LNCAP (cell line): ENCODE measurements around the gene PYCARD.

Experiments used
- TF ChIP-seq, protein P1 (sequence below): fragments of 450-650 bp; IDR thresholded peaks from 2 replicates; pipeline ENCODE4 v1.5.1; 2017; ENCODE audit warnings: mild to moderate bottlenecking

Gene PYCARD

DNA sequence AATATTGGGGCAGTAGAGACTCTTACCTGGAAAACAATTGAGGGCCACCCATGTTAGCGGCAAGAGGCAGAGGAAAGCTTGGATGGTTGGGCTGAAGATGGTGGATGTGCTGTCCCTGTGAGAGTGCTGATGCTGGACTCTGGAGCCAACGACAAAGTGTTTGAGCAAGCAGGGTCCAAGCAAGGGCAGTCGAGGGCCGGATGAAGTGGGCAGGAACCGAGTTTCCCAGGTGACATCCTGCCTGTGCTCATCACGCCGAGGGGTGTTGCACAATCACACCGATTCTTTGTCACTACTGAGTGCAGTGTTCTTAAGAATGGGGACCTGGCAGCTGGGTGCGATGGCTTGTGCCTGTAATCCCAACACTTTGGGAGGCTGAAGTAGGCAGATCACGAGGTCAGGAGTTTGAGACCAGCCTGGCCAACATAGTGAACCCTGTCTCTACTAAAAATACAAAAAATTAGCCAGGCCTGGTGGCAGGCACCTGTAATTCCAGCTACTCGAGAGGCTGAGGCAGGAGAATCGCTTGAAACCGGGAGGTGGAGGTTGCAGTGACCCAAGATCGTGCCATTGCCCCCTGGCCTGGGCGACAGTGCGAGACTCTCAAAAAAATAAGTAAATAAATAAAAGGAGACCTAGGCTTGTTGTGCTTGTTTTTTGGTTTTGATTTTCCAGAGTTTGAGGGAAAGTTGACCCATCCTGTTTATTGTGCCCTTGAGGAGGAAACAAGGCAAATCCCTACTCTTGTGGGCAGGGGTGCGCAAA lies 6.1 kb downstream of the PYCARD start:
- TF ChIP-seq, protein P1, sequence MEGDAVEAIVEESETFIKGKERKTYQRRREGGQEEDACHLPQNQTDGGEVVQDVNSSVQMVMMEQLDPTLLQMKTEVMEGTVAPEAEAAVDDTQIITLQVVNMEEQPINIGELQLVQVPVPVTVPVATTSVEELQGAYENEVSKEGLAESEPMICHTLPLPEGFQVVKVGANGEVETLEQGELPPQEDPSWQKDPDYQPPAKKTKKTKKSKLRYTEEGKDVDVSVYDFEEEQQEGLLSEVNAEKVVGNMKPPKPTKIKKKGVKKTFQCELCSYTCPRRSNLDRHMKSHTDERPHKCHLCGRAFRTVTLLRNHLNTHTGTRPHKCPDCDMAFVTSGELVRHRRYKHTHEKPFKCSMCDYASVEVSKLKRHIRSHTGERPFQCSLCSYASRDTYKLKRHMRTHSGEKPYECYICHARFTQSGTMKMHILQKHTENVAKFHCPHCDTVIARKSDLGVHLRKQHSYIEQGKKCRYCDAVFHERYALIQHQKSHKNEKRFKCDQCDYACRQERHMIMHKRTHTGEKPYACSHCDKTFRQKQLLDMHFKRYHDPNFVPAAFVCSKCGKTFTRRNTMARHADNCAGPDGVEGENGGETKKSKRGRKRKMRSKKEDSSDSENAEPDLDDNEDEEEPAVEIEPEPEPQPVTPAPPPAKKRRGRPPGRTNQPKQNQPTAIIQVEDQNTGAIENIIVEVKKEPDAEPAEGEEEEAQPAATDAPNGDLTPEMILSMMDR, result no peak

DNA sequence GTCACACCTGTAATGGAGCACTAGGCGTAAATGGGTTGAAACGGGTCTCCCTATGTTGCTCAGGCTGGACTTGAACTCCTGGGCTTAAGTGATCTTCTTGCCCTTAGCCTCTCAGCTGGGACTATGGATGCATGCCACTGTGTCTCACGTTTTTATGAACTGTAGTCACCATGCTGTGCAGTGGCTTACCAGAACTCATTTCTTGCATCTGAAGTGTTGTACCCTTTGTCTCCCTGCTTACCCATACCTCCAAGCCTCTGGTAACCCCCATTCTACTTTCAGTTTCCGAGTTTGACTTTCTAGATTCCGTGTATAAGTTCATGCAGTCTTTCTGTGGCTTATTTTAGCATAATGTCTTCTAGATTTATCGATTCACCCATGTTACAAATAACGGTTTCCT lies 7.7 kb downstream of the PYCARD start:
- TF ChIP-seq, protein P1, result no peak

DNA sequence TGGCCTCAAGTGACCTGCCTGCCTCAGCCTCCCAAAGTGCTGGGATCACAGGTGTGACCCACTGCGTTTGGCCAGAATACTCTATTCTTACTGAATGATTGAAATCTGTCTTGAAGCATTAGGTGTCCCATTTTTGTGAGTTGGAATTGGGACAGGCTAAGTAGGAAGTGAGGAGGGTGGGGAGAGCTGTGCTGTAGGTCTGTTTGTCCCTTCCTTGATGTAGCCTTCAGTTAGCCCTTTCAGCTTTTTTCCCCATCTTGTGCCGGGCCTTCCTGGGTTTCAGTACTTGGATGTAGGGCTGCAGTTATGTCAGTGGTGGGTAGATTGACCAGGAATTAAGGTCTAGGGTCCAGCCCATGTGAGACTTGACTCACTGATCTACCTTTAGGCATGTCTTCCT lies 8.7 kb downstream of the PYCARD start:
- TF ChIP-seq, protein P1, result no peak

DNA sequence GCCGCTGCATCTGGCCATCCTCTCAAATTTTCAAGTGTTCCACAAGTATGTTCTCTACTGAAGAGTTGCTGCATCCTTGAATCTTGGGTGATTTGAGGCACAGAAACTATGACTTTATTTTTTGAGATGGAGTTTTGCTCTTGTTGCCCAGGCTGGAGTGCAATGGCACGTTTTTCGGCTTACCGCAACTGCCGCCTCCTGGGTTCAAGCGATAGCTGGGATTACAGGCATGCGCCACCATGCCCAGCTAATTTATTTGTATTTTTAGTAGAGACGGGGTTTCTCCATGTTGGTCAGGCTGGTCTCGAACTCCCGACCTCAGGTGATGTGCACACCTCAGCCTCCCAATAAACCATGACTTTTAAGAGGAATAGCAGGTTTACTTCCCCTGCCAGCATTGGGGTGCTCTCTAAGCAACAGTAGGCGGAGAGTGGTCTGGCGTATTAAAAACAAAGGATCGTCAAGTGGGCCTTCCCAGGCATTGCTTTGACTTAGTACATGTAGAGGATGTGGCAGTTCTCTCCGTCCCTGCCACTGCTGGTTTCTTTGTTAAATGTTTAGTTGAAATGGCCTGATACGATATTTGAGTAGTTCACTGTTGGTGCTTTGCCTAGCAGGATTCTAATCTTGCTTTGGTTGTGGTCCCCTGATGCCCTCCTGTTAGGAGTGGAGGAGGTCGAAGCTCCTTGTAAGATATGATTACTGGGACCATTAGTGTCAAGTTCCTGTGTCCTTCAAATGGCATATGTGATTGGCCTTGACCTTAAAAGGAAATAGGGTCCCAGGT lies 9.5 kb downstream of the PYCARD start:
- TF ChIP-seq, protein P1, result no peak

DNA sequence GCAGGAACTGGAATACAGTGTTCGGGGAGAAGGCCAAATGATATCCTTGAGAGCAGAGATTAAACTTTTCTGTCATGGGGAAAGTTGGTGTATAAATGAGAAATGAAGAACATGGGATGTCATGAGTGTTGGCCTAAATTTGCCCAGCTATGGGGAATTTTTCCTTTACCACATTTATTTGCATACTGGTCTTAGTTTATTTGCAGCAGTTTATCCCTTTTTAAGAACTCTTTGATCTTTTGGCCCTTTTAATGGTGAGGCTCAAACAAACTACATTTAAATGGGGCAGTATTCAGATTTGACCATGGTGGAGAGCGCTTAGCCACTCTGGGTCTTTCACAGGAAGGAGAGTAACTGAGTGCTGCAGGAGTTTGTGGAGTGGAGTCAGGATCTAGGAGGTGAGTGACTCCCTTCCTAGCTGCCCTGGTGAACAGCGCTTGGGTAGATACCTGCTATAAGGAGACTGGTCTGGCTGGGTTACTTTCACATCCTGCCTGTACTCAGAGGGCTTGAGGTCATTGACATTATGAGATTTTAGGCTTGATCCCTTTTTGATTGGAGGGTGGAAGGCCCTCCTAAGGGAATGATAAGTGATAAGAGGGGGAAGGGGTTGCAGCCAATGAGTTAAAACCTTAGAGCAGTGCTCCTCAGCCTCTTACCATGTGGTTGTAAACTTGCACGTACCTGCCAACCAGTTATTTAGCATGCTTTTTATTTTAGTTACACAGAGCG lies 10.7 kb downstream of the PYCARD start:
- TF ChIP-seq, protein P1, result no peak

DNA sequence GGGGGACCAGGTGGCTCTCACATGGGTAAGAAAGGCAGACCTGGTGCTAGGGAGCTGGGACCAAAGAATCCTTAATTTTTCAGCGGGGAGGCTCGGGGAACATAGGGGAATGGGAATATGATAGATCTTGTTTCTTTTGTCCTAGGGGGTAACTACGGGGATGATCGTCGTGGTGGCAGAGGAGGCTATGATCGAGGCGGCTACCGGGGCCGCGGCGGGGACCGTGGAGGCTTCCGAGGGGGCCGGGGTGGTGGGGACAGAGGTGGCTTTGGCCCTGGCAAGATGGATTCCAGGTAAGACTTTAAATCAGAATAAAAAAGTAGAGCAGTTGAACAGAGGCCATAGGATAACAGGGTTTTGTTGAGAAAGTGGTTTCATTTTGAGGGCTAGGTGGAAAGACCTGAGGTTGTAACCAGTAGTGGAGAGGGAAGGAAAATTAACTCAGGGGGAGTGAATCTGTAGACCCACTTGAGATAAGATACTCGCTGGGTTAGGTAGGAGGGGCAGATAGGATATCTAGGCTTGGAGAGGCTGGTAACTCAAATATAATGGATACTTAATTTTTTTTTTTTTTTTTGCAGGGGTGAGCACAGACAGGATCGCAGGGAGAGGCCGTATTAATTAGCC lies 11.6 kb downstream of the PYCARD start:
- TF ChIP-seq, protein P1, result no peak

DNA sequence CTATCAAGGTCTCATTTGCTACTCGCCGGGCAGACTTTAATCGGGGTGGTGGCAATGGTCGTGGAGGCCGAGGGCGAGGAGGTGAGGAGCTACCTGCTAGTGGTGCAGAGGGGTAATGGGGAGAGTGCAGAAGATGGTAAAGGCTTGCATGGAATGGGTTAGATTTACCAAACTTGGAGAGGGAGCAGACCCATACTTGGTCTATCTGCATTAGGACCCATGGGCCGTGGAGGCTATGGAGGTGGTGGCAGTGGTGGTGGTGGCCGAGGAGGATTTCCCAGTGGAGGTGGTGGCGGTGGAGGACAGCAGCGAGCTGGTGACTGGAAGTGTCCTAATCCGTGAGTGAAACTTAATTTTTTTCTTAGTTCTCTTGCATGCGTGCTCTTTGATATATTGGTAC lies 12.5 kb downstream of the PYCARD start:
- TF ChIP-seq, protein P1, result no peak
